Measurements from ENCODE around the gene FASTKD3. TPM values are rescaled to one million over a fixed set of nuclear protein-coding genes. Genes with fewer than 3 reads are reported as not detected.

Gene FASTKD3
- total and polyA plus RNA-seq, 9 donors = 4.9 to 11.6 (median 7.2) TPM

DNA sequence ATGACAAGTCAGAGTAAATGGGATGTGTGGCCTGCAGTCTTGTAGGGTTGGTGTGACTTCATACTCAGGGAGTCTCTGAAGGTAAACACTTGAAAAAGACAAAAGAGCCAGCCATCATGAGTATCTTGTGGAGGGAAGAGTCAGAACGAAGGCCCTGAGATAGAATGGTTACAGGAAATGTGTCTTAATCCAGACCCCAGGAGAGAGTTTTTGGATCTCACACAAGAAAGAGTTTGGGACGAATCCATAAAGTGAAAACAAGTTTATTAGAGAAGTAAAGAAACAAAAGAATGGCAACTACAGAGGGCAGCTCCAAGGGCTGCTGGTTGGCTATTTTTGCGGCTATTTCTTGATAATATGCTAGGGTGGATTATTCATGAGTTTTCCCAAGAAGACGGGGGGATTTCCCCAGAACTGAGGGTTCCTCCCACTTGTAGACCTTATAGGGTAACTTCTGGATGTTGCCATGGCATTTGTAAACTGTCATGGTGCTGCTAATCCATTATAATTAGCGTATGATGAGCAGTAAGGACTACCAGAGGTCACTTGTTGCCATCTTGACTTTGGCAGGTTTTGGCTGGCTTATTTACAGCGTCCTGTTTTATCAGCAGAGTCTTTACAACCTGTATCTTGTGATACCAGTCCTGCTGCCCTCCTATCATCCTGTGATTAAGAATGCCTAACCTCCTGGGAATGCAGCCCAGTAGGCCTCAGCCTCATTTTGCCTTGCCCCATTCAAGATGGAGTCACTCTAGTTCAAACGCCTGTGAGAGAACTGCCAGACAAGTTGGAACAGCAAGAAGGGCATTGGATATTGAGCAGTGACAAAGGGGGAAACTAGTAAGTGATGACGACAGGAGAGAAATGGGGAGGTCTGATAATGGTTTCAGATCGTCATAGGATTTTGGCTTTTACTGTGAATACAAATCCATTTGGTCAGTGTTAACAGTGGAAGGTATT, 34.1 kb upstream of the FASTKD3 start:
- intact Hi-C loops (cut with DNase I) = no loop called here
- no peak for TF ChIP-seq EP300 (IDR thresholded peaks at IDR 0.05)
- TF ChIP-seq CTCF (IDR thresholded peaks at IDR 0.05) = no peak
- no peak for TF ChIP-seq POLR2A (IDR thresholded peaks at IDR 0.05)
- H3K36me3 ChIP-seq = no peaks in the 10 kb centered on the region

DNA sequence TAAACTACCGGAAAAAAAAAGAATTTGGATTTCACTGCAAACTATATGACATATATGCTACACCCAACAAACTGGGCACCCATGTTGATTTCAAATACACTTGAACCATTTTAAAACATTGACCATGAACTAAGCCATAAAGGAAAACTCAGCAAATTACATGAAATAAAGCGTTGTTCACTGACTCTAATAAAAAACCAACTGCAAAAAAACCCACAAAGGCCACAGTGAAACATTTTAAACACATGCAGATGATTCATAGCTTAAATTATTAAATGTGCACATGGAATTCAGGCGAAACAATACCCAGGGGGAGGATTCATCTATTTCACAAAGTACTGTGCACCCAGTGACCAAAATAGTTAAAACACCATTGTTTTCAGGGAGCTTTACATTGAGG, 33.4 kb upstream of the FASTKD3 start:
- Histone ChIP-seq H3K4me1 (ENCODE audit: insufficient read depth) (no peaks in the 10 kb centered on the region), H3K9me3 (no peaks in the 10 kb centered on the region), H3K27me3 (no peaks in the 10 kb centered on the region), H3K4me3 (no peak overlapping the region), H3K36me3 (no peaks in the 10 kb centered on the region), H3K27ac (no peak overlapping the region)
- intact Hi-C loops (cut with DNase I) = no loop called here
- TF ChIP-seq EP300 (IDR thresholded peaks at IDR 0.05) (no peak), CTCF (IDR thresholded peaks at IDR 0.05) (no peak), POLR2A (IDR thresholded peaks at IDR 0.05) (no peak)
- WGBS, 3 donors = 95 to 98% (median 95%) methylated on average over 3 of the region's 3 CpGs
- no peak for DNase-seq

More for the DNA sequence above, 34.1 kb upstream of the FASTKD3 start:
- no peak for DNase-seq
- H3K9me3 ChIP-seq = no peaks in the 10 kb centered on the region
- no peak overlapping the region for H3K27ac ChIP-seq
- no peaks in the 10 kb centered on the region for H3K27me3 ChIP-seq
- no peaks in the 10 kb centered on the region for H3K4me1 ChIP-seq (ENCODE audit: insufficient read depth)
- WGBS, 3 donors = 88 to 94% (median 92%) methylated on average over 9 of the region's 9 CpGs
- no peak overlapping the region for H3K4me3 ChIP-seq

- DNase-seq = peak in 1 of 5 donors; percentile 35
- intact Hi-C loops (cut with DNase I) = loop anchor here in 1 of 4 donors (10.0 kb wide), 1 partner anchor 1658 kb away; no protein-coding TSS in a partner anchor
- no peaks in the 10 kb centered on the region for H3K36me3 ChIP-seq
- WGBS, 3 donors = 63 to 71% (median 68%) methylated on average over 5 of the region's 5 CpGs
- no peak overlapping the region for H3K4me3 ChIP-seq
- TF ChIP-seq POLR2A (IDR thresholded peaks at IDR 0.05) = no peak
- no peak for TF ChIP-seq EP300 (IDR thresholded peaks at IDR 0.05)
- no peak for TF ChIP-seq CTCF (IDR thresholded peaks at IDR 0.05)
- H3K27ac ChIP-seq = no peak overlapping the region
- H3K27me3 ChIP-seq = no peaks in the 10 kb centered on the region
- H3K4me1 ChIP-seq (ENCODE audit: insufficient read depth) = no peaks in the 10 kb centered on the region
- H3K9me3 ChIP-seq = no peaks in the 10 kb centered on the region
These were observed 28.3 kb upstream of the FASTKD3 start for GRCh38 chr5:7897014-7897600.

- Histone ChIP-seq H3K27me3 (no peaks in the 10 kb centered on the region), H3K36me3 (no peaks in the 10 kb centered on the region), H3K4me1 (ENCODE audit: insufficient read depth) (no peaks in the 10 kb centered on the region), H3K27ac (no peak overlapping the region), H3K4me3 (no peak overlapping the region), H3K9me3 (no peaks in the 10 kb centered on the region)
- intact Hi-C loops (cut with DNase I) = loop anchor here in 1 of 4 donors (10.0 kb wide), 1 partner anchor 1660 kb away; no protein-coding TSS in a partner anchor
- TF ChIP-seq POLR2A (IDR thresholded peaks at IDR 0.05) = no peak
- no peak for TF ChIP-seq EP300 (IDR thresholded peaks at IDR 0.05)
- TF ChIP-seq CTCF (IDR thresholded peaks at IDR 0.05) = no peak
- WGBS, 3 donors = 78 to 88% (median 83%) methylated on average over 2 of the region's 2 CpGs
- no peak for DNase-seq
These were observed 26.0 kb upstream of the FASTKD3 start for GRCh38 chr5:7894860-7895259.

Data from ovary (tissue), 9 donors.